ENCODE measurements around the gene PCARE.

- TF ChIP-seq CTCF (IDR thresholded peaks at IDR 0.05): no peak
- TF ChIP-seq POLR2A (IDR thresholded peaks at IDR 0.05): no peak
Observed at GRCh38 chr2:29117636-29118303, 43.4 kb upstream of the PCARE start.
